Measurements from ENCODE around the gene AAR2.

Gene AAR2

DNA sequence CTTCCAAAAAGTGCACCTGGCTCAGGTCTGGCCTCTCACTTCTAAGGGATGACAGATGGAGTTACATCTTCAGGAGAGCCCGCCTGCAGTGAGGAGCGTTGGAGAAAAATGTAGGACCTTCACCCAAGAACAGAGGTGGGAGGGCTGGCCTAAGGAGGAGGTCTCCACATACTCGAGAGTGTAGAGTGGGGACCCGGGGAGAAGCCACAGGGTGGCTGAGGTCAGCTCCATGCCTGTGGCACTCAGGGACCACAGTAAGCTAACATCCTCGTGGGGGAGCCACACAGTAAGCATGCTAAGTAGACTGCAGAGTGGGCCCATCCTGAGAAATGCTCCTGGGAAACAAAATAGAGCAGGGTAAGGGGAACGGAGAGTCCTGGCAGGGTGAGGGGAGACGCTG is 24.0 kb downstream of the AAR2 start:
- no peak for DNase-seq (ENCODE audit: low read depth)

DNA sequence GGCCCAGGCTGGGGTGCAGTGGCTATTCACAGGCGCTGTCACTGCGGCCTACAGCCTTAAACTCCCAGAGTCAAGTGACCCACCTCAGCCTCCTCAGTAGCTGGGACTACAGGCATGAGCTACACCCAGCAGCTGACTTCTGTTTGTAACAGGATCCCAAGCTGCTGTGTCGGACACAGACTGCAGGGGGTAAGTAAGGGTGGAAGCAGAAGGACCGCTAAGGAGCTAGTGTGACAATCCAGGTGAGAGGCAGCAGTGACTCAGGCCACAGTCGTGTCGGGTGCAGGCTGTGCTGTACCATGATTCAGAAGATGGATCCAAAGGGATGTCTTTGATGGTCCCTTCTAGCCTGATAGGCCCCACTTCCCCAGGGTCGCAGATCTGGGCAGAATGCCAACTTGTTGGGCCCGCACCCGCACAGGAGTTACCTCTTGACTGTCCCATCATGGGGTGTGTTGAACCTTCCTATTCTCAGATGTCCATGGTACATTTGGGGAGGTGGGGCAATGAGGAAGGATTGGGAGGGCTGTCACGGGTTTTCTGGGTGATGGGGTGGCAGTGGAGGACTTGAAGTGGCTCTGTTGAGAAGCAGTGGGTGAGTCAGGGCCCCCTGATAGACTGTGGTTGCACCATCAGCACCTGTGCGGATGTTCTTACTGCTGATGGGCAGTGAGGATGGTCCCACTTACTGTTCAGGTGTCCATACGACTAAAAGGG is 25.3 kb downstream of the AAR2 start:
- DNase-seq (ENCODE audit: low read depth): no peak

- no peak for DNase-seq (ENCODE audit: low read depth)
Measured at GRCh38 chr20:36262440-36262839, 26.2 kb downstream of the AAR2 start.

- no peak for DNase-seq (ENCODE audit: low read depth)
Measured at GRCh38 chr20:36264426-36265246, 28.4 kb downstream of the AAR2 start.

DNA sequence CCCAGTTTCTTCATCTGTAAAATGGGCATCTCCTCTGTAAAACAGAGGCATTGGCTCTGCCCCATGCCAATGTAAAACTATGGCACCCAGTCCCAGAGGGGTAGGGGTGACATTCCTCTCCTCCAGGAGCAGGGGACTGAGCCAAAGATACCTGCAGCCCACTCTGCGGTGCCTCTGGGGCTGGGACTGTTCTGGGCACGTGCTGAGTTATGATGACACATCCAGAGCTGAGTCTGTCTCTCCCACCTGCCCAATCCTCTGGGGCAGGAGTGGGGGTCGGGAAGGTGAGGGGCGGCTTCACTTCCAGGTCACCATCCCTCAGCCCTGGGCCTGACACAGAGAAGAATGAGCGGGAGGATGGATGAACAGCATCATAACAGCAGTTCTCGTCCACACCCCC is 29.9 kb downstream of the AAR2 start:
- no peak for DNase-seq (ENCODE audit: low read depth)

DNA sequence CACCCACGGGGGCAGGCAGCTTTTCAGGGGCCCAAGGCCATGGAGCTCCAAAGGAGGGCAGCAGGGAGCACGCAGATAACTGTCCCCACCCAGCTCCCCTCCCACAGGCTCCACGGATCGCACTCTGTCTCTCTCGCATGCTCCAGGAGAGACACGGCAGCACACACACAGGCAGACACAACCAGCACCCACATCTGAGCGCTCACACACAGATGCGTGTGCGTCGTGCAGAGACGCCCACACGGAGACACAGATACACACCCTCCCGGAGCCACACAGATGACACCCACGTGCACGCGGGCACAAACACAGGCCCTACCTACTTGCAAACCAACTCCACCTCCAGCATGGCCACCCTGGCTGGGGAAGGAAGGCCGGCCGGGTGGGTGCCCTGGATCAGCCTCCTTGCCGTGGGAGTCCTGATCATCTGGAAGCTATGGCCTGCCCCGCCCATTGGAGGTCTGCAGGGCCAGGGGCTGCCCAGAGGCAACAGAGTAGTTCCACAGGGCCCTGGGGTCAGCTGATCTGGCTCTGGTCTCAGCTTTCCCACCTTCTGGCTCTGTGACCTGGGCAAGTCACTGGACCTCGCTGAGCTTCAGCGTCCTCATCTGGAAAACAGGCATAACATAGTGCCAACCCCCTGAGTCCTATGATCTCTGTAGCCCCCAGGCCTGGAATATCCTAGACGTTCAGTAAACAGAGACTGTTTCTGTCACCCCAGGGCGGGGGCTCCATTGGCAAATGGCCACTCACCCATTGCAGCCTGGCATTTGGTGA is 31.5 kb downstream of the AAR2 start:
- no peak for DNase-seq (ENCODE audit: low read depth)

DNA sequence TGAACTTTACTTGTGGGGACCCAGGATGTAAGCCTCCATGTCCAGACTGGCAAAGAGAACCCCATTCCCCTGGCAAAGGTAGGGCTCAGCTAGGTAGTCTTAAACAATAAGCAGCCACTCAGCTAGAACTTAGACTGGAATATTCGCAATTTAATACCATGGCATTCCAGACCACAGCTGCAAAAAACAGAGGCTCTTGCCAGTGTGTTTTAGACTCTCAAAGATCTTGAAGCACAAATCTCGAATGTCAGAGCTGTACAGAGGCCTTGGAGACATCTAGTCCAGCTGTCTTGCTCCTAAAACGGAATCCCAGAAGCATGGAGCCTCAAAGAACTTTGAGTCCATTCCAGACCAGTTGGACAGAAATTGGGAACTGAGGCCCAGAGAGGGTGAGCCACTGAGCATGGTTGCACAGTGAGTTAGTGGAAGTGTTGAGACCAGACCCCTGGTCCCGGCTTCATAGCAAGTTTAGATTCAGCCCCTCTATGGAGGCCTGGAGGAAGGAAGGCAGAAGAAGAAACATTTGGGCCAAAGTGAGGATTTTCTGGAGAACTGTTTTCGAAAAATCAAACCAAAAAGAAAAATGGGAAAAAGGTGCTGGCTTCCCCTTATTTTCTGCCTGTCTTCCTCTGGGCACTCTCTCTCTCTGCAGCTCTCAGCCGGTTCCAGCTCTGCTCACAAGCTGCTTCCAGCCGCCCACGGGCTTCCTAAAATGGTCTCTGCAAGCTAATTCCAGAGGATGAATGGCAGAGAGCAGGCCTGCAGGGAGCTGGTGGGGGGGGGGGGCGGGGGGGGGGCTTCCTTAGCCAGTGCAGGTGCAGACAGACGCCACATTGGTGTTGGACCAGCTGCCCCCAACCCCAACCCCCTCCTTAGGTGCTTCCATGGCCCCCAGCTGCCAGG is 32.4 kb downstream of the AAR2 start:
- no peak for DNase-seq (ENCODE audit: low read depth)

- DNase-seq (ENCODE audit: low read depth): no peak
Measured at GRCh38 chr20:36269507-36269906, 33.2 kb downstream of the AAR2 start.

DNA sequence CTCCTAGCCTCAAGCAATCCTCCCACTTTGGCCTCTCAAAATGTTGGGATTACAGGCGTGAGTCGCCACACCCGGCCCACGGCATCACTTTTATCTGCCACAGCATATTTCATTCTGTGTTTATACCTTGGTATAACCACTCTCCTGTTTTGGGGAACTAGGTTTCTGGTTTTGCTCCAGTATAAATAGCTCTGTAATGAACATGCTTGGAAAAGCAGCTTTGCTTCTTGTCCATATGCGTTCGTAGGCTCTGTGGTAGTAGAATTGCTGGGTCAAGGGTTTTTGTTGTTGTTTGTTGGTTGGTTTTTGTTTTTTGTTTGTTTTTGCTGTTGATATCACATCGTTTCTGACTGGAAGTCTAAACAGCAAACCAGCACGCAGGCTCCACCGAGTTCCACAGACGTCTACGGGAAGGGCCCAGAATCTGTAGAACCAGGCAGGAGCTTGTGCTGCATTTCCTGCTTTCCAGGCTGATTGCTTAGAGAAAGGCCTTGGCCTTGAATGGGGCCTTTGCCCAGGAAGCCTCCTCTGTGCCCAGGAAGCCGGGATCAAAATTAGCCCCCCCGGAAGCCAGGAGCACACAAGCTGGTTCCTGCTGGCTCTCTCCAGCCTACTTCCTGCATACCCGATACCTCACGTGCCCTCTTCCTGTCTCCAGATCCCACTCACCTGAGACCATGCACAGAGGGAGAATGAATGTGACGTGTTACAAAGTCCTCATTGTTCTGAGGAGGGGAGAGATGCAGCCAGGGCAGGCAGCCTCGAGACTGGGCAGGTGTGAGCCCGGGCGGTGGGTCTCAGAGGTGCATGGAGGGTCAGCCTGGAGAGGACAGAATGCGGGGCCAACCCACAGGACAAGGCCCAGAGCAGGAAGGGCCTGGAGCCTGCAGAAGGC is 34.7 kb downstream of the AAR2 start:
- DNase-seq (ENCODE audit: low read depth): no peak

GRCh38 chr20:36271639-36272546 is 35.6 kb downstream of the AAR2 start:
- DNase-seq (ENCODE audit: low read depth): no peak

- no peak for DNase-seq (ENCODE audit: low read depth)
Measured at GRCh38 chr20:36272547-36273220, 36.4 kb downstream of the AAR2 start.

DNA sequence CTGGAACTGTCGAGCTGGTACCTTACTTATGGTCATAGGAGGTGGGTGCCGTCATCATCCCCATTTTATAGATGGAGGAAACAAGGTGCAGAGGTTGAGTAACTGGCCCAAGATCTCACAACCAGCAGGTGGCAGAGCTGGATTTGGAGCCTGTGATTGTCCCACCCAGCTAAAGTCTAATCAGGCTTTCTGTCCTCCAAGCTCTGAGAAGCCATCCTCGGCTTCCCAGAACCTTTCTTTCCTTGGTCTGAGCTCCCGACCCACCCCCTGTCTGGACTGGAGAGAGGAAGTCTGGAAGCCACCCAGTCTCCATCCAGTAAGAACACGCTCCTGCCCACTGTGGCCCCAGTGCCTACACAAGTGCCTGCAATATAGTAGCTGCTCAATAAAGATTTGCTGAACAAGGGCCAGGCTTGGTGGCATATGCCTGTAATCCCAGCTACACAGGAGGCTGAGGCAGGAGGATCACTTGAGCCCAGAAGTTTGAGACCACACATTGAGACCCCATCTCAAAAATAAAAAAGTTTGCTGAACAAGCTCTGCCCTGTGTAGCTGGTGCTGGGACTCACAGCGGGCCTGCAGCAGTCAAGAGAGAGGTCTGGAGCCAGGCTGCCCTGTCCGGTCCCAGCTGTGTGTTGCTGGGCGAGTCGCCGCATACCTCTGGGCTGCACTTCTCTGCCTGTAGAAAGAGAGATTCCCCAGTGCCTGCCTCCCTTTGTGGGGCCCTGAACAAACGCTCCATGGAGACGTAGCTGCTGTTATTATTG is 37.3 kb downstream of the AAR2 start:
- no peak for DNase-seq (ENCODE audit: low read depth)

- no peak for DNase-seq (ENCODE audit: low read depth)
Measured at GRCh38 chr20:36274181-36274841, 38.0 kb downstream of the AAR2 start.

- DNase-seq (ENCODE audit: low read depth): no peak
Measured at GRCh38 chr20:36275011-36275410, 38.7 kb downstream of the AAR2 start.

DNA sequence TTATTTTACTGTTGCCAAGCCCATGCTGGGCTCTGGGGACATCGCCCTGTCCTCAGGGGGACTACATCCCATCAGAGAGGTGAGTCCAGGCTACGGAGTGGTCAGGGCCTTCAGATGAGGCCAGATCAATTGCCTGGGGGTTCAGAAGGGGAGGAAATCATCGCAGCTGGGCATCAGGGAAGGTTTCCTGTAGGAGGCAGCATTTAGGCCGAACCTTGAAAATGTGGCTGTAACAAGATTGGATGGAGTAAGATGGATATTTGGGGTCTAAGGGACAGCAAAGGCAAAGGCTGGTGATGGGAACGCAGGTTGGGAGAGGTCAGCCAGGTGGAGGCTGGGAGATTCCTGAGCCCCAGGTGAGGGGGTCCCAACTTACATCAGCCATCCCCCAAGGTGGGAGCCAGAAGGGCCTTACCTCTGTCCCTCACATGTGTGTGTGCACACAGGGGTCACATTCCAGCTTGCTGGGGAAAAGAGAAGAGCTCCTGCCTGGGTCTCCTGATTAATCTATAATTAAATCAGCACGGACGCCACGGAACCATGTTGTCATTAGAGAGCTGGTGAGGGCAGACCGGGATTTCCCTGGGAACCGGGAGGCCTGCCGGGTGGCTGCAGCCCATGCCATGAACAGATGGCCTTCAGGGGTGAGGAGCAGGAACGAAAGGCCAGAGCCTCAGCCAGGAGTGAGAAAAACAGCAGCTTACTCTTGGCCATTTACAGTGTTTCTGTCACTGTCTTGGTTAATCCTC is 39.3 kb downstream of the AAR2 start:
- DNase-seq (ENCODE audit: low read depth): no peak

GRCh38 chr20:36277546-36277945 is 41.3 kb downstream of the AAR2 start:
- no peak for DNase-seq (ENCODE audit: low read depth)

GRCh38 chr20:36279362-36279761 is 43.1 kb downstream of the AAR2 start:
- DNase-seq (ENCODE audit: low read depth): no peak
